Osteocyte (in vitro differentiated cells): ENCODE measurements around the gene PRKCE. TPM values are rescaled to one million over a fixed set of nuclear protein-coding genes. Genes with fewer than 3 reads are reported as not detected.
A peak's percentile ranks its signal among the peaks of the same experiment; 100 is the strongest.

Source experiments
- DNase-seq: peaks from one replicate; pipeline ENCODE4 v3.0.0; 2021; ENCODE audit warnings: mixed read lengths; ENCODE audit not compliant: unreplicated experiment; ENCODE audit errors: extremely low spot score
- H3K27ac Mint-ChIP-seq: one replicate; pipeline ENCODE4 v1.8.0; 2021; ENCODE audit warnings: mild to moderate bottlenecking, mixed read lengths; ENCODE audit not compliant: unreplicated experiment
- H3K27me3 Mint-ChIP-seq: one replicate; pipeline ENCODE4 v1.8.0; 2021; ENCODE audit warnings: mixed read lengths; ENCODE audit not compliant: unreplicated experiment
- H3K36me3 Mint-ChIP-seq: one replicate; pipeline ENCODE4 v1.8.0; 2021; ENCODE audit warnings: mixed read lengths; ENCODE audit not compliant: unreplicated experiment
- H3K4me1 Mint-ChIP-seq: one replicate; pipeline ENCODE4 v1.8.0; 2021; ENCODE audit warnings: mixed read lengths; ENCODE audit not compliant: unreplicated experiment
- H3K4me3 Mint-ChIP-seq: one replicate; pipeline ENCODE4 v1.8.0; 2021; ENCODE audit warnings: mild to moderate bottlenecking, moderate library complexity, mixed read lengths; ENCODE audit not compliant: unreplicated experiment
- H3K9me3 Mint-ChIP-seq: one replicate; pipeline ENCODE4 v1.8.0; 2021; ENCODE audit warnings: mixed read lengths; ENCODE audit not compliant: unreplicated experiment
- CTCF ChIP-seq: fragments of 200-600 bp; sonication (generic); IDR thresholded peaks from 2 replicates; pipeline ENCODE4 v1.5.0; 2021; ENCODE audit warnings: antibody characterized with exemption, mild to moderate bottlenecking, moderate library complexity
- total RNA-seq: library from RNA; stranded (reverse); gene quantifications from 2 replicates; pipeline ENCODE4 v1.2.1, GENCODE V29; 2021

Gene PRKCE
- total RNA-seq, 1 donor from 2014 or later = 13.8 TPM

DNA sequence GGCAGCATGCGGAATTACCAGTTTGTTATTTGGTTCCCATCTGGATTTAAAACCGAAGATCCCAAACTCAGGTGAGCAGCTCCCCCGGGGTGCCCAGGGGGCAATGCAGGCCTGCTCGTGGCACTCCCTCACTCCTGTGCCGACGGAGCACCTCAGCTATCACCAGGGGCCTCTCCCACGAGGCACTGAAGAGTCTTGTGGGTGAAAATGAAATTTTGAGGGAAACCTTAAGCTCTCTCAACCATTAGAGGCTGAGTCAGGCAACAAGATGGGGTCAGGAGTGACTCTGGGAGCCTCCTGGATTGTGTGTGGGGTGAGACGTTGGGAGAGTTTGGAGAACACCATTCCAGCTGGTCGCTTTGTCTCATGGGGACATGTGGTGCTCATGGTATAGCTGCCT is 189.0 kb downstream of the PRKCE start:
- Mint-ChIP-seq H3K9me3 (no peaks in the 10 kb centered on the region), H3K27ac (no peak overlapping the region), H3K27me3 (no peaks in the 10 kb centered on the region)

GRCh38 chr2:45841752-45842407 is 190.4 kb downstream of the PRKCE start:
- no peak for TF ChIP-seq CTCF
- H3K4me3 Mint-ChIP-seq = no peak overlapping the region
- H3K9me3 Mint-ChIP-seq = no peaks in the 10 kb centered on the region
- H3K27ac Mint-ChIP-seq = no peak overlapping the region
- peaks cover 36% of the 10 kb centered on the region for H3K4me1 Mint-ChIP-seq
- no peaks in the 10 kb centered on the region for H3K27me3 Mint-ChIP-seq
- H3K36me3 Mint-ChIP-seq = peaks cover 4% of the 10 kb centered on the region
- no peak for DNase-seq

More for the DNA sequence above, 189.0 kb downstream of the PRKCE start:
- H3K36me3 Mint-ChIP-seq = peaks cover 1% of the 10 kb centered on the region
- no peak for DNase-seq
- TF ChIP-seq CTCF = no peak
- H3K4me1 Mint-ChIP-seq = peaks cover 28% of the 10 kb centered on the region
- H3K4me3 Mint-ChIP-seq = no peak overlapping the region

DNA sequence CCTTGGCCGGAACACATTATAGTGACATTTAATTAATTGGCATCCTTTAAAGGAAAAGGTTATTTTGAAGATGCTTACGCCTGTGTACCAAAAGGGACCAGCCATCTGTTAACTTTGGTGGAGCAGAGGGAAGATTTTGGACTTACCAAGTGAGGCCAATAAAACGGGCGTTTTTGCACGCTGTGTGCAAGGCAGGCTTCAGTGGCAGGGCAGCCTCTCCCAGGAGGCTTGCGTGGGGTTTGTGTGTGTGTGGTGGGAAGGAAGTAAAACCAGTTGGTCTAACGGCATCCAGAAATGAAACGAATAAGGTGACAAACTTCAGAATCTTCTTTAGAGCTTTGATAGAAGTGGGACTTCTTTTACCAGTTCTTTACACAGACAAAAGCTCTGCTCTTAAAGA is 191.7 kb downstream of the PRKCE start:
- H3K4me3 Mint-ChIP-seq = no peak overlapping the region
- no peaks in the 10 kb centered on the region for H3K9me3 Mint-ChIP-seq
- peaks cover 7% of the 10 kb centered on the region for H3K36me3 Mint-ChIP-seq
- H3K4me1 Mint-ChIP-seq = peaks cover 36% of the 10 kb centered on the region
- no peaks in the 10 kb centered on the region for H3K27me3 Mint-ChIP-seq
- no peak overlapping the region for H3K27ac Mint-ChIP-seq
- no peak for DNase-seq
- TF ChIP-seq CTCF = no peak

DNA sequence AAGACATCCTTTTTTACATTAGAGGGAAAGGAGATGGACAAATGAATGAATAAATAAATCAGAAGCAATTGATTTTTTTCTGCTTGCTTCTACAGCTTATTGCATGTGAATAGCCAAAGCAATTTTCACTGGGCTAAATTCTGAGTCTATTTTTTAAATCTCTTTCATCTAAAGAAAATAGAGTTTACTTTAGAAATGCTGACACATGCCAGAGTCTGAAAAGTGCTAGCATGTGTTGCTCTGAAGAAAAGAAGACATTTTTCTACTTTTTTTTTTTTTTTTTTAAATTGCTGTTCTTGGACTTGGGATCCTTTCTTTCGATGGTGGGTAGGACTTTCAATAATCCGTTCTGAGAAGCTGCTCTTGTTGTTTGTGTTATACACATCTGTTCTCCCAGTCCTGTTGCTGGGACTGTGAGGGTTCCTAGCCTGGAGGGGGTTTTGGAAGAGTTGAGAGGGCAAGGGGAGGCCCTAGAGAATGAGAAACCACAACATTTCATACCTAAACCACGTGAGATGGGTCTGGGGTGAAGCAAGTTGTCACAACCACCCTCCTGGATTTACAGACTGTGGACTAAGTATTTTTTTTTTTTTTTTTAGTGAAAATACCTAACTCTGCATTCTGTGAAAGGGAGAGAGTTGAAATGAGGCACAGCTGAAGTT is 193.5 kb downstream of the PRKCE start:
- Mint-ChIP-seq H3K27me3 (no peaks in the 10 kb centered on the region), H3K9me3 (no peaks in the 10 kb centered on the region), H3K36me3 (peaks cover 8% of the 10 kb centered on the region), H3K4me3 (peak overlapping the region; percentile 46), H3K27ac (peak overlapping the region; percentile 86), H3K4me1 (peaks cover 43% of the 10 kb centered on the region)
- DNase-seq = no peak
- TF ChIP-seq CTCF = no peak

DNA sequence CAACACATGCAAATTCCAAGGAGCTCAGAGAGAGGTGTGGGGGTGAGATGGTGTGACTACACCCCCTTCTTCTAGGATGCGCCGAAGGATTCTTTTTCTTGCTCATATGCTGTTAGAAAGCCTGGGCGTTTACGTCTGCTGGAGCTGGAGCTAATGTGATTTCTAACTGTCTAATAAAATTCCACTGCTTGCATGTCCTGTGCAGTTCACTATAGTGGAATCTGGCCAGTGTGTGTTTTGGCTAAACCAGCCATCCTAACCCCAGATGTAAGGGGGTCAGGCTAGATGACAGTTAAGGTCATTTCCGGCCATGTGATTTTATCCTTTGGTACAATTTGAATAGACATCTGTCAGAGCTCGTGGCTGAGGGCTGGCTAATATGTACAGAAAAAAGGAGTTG is 194.1 kb downstream of the PRKCE start:
- peaks cover 2% of the 10 kb centered on the region for H3K9me3 Mint-ChIP-seq
- no peaks in the 10 kb centered on the region for H3K27me3 Mint-ChIP-seq
- H3K4me1 Mint-ChIP-seq = peaks cover 44% of the 10 kb centered on the region
- H3K27ac Mint-ChIP-seq = peak overlapping the region; percentile 86
- peaks cover 9% of the 10 kb centered on the region for H3K36me3 Mint-ChIP-seq
- DNase-seq = no peak
- no peak overlapping the region for H3K4me3 Mint-ChIP-seq
- no peak for TF ChIP-seq CTCF
